ENCODE data around the gene MAEA.

MAEA gene

GRCh38 chr4:1249731-1250526 is 39.8 kb upstream of the MAEA start:
- DNase-seq (ENCODE audit: low read depth): peak; percentile 24

GRCh38 chr4:1250527-1250812 is 39.2 kb upstream of the MAEA start:
- DNase-seq (ENCODE audit: low read depth): no peak

DNA sequence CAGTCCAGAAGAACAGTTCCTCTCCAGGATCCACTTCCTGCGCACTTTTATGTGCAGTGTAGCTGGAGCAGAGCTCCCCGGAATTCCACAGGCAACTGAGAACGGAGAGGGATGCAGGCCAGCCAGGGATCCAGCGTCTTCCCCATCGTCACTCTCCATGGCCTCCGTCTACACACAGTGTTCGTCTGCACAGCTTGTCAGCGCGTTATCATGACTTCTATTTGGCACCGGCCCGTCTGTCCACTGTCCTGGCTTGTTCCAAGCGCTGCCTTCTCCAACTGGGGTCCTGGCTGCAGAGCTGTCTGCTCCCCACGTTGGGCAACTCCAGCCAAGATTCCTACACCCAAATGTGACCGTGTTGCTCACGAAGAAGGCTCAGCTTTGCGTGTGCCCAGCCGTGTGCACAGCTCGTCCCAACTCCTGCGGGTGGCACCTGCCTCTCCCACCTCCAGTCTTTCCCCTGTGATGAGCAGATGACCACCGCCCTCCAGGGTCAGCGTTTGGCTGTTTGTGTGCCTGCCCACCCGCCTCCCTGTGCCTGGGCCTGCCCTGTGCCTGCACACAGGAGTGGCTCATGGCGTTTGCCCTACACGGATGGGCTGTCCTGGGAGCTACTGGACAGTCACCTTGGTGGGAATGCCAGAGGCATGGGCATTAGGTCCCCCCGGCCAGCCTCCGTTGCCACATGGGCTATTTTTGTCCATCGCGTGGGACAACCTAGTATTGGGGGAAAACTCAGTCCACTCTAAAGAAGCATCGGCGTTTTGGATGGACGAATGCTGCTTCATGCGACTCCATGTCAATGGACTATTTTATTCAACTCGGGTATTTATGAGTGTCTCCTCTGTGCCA is 38.5 kb upstream of the MAEA start:
- no peak for DNase-seq (ENCODE audit: low read depth)

GRCh38 chr4:1251773-1252066 is 38.0 kb upstream of the MAEA start:
- DNase-seq (ENCODE audit: low read depth): no peak

DNA sequence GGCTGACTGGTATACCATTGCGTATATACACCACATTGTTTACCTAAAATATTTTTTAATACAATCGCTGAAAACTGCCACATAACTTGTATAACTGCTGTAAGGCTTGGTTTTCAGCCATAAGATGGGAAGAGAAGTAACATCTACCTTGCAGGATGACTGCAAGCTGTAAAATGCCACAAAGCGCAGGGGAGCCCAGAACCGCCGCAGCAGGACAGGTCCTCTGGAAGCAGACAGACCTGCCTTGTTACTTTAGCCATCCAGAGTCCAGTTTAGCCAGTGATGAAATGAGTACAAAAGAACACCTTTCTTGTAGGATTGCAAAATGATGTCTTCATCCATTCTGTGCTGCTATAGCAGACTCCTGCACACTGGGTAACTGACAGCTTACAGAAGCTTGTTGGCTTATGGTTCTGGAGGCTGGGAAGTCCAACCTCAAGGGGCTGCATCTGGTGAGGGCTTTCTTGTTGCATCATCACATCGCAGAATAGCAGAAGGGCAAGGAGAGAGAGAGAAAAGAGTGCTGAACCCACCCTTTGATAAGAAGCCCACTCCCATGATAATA is 36.7 kb upstream of the MAEA start:
- no peak for DNase-seq (ENCODE audit: low read depth)

DNA sequence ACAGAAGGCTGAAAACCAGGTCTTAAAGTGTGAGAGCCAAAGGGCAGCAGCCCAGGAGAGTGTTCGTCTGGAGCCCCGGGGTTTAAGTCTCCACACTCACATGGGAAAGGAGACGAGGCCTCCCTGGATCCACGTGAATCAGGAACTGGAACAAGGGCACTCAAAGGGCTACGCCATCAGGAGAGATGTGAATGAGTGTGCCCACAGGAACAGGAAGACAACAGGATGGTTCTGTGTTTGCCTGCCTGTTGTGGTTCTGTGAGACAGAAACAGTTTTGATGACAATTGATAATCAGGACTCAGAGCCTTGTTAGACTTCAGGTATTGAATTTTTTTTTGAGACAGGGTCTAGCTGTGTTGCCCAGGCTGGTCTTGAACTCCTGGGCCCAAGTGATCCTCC is 35.9 kb upstream of the MAEA start:
- DNase-seq (ENCODE audit: low read depth): no peak

DNA sequence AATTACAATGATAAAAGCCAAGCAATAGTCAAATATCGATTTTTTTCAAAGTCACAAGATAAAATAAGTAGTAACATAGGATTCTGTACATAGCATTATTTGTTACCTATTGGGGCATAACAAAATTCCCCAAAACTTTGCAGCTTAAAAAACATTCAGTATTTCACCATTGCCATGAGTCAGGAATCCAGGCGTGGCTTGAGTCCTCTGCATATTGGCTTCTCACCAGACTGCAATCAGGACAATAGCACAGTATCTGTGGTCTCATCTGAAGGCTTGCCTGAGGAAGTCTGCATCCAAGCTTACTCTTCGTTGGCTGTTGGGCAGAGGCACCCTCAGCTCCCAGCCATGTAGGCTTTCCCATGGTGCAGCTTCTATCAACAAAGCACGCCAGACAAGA is 34.5 kb upstream of the MAEA start:
- no peak for DNase-seq (ENCODE audit: low read depth)

GRCh38 chr4:1255699-1256098 is 34.0 kb upstream of the MAEA start:
- no peak for DNase-seq (ENCODE audit: low read depth)

- no peak for DNase-seq (ENCODE audit: low read depth)
Measured at GRCh38 chr4:1258457-1258856, 31.2 kb upstream of the MAEA start.

GRCh38 chr4:1259966-1260365 is 29.7 kb upstream of the MAEA start:
- no peak for DNase-seq (ENCODE audit: low read depth)

GRCh38 chr4:1260418-1261106 is 29.1 kb upstream of the MAEA start:
- DNase-seq (ENCODE audit: low read depth): no peak

DNA sequence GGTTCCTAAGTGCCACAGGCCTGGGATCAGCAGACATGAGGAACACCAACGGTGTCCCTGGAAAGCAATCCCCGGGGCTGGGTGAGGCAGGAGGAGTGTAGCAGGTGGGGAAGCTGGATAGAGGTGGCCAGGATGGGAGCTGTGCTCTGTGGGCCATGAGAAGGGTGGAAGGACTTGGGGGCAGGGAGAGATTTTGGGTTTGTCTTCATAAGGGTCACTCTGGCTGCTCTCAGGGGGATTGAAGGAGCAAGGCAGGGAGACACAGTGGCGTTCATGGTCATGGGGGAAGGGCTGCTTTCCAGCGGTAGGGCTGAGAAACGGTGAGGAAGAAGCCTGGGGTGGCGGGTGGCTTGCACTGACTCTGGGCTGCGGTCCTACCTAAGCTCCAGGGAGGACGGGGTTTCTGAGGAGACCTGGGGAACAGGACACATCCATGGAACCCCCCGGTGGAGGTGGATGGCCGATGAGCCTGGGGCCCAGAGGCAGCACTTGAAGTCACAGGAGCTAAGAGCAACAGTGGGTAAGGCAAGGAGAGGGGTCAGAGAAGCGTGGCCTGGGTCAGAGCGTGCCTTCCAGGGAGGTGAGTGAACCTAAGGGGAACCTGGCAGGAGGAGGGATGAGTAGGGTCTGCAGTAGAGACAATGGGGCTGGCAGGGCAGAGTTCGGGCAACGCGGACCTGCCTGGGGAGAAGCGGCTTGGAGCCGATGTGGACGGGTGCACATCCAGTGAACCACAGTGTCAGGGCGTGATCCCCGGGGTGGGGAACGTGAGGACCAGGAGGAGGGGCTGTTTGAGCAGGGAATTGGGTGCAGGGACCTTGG is 28.4 kb upstream of the MAEA start:
- no peak for DNase-seq (ENCODE audit: low read depth)

- no peak for DNase-seq (ENCODE audit: low read depth)
Measured at GRCh38 chr4:1264942-1265341, 24.7 kb upstream of the MAEA start.

GRCh38 chr4:1265351-1265750 is 24.3 kb upstream of the MAEA start:
- DNase-seq (ENCODE audit: low read depth): no peak

GRCh38 chr4:1266881-1267763 is 22.6 kb upstream of the MAEA start:
- DNase-seq (ENCODE audit: low read depth): no peak

DNA sequence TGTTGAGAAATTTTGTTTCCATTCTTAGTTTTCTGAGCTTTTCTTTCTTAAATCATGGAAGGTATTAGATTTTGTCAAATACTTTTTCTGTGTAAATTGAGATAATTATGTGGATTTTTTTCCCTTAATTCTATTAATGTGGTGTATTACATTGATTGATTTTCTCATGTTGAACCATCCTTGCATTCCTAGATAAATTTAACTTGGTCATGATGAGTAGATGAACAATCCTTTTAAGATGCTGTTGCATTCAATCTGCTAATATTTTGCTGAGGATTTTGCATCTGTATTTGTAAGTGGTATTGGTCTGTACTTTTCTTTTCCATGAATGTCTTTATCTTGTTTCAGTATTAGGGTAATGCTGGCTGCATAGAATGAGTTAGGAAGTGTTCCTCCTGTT is 20.5 kb upstream of the MAEA start:
- DNase-seq (ENCODE audit: low read depth): no peak

GRCh38 chr4:1271686-1272085 is 18.0 kb upstream of the MAEA start:
- DNase-seq (ENCODE audit: low read depth): no peak

DNA sequence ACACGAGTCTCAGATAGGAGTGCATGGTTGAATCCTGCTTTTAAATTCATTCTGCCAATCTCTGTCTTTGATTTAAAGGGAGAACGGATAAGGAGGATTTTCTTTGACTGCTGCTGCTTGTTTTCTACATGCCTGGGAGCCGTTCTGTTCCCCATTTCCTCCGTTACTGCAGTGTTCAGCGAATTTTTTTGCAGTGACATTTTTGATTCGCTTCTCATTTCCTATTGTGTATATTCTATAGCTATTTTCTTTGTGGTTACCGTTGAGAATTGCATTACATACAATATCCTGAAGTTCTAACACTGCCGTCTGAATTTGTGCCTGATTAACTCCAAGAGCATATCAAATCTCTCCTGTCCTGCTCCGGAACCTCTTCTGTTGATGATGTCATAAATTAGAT is 14.8 kb upstream of the MAEA start:
- no peak for DNase-seq (ENCODE audit: low read depth)

DNA sequence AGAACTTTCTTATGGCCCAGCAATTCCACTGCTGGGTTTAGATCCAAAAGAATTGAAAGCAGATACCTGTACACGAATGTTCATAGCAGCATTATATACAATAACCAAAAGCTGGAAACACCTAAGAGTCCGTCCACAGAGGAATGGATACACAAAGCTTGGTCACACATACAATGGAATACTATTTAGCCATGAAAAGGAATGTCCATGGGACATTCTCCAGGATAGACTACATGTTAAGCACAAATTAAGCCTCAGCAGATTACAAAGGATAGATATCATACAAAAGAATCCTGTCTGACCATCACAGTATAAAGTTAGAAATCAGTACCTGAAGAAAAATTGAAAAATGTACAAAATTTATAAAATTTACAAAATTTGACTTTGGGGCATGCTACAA is 12.7 kb upstream of the MAEA start:
- no peak for DNase-seq (ENCODE audit: low read depth)

DNA sequence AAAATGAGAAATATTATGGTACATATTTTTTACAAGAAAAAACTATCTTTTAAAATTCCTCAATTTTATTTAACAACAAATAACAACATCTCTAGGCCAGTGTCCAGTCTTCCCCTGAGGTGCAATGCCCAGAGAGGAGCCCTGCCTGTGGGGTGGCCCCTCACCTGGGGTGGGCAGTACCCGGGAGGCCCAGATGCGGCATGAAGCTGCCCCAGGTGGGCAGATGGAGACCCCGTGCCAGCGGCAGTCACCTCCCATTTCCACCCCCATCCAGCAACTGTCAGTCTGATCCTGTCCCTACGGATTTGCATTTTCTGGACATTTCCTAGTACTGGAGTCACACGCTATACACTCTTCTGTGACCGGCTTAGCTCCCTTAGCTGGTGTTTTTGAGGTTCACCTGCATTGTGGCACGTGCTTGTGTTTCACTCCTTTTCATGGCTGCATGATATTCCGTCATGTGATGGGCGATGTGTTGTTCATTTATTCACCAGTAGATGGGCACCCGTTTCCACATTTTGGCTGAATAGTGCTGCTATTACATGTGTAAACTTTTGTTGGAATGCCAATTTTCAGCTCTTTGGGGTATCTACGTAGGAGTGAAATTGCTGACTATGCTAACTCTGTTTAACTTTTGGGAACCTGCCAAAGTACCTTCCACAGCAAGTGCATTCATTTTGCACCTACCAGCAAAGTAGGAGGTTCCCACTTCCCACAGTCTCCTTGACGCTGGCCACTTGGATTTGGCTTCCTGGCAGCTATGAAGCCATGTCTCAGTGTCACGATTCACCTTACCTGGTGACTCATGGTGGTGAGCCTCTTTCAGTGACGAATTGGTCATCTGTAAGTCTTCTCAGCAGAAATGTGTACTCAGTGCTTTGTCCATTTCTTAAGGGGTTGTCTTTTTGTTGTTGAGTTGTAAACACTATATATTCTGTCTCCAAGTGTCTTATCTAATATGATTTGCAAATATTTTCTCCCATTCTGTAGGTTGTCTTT is 11.7 kb upstream of the MAEA start:
- no peak for DNase-seq (ENCODE audit: low read depth)

Measured in GM04504 (cell line).